ENCODE data around the gene RACK1. TPM values are rescaled to one million over a fixed set of nuclear protein-coding genes. Genes with fewer than 3 reads are reported as not detected.

RACK1 gene
- total and polyA plus RNA-seq, 2 of the 4 experiments (the other 2 are of a cell fraction) = 4,263 to 9,350 TPM

- 92% methylated on average over 15 of the region's 40 CpGs; no CpG with 5 or more reads in 1 of the 2 experiments for WGBS, 2 experiments (ENCODE audit: extremely low coverage in 2 of 2, insufficient read length in 1 of 2)
- POLR2A ChIA-PET (ENCODE audit: unreplicated experiment) = no interaction called here
- H3K9ac ChIP-seq (ENCODE audit: low read depth, low read length) = no peak overlapping the region
These were observed 37.6 kb upstream of the RACK1 start for GRCh38 chr5:181281077-181281983.

More at GRCh38 chr5:181281077-181281983, 37.6 kb upstream of the RACK1 start:
- intact Hi-C loops (cut with micrococcal nuclease) = no loop called here
- in situ Hi-C loops (cut with MboI; ENCODE audit: low sequenced_read_pairs) = no loop called here
- Histone ChIP-seq H2AFZ (replicated peaks; ENCODE audit: low read length, poor library complexity) (no peak overlapping the region), H4K5ac (ENCODE audit: low read depth, low read length) (no peak overlapping the region), H3K18ac (ENCODE audit: low read depth, low read length) (no peak overlapping the region), H3K4ac (ENCODE audit: low read depth, low read length) (no peak overlapping the region), H2BK120ac (ENCODE audit: low read depth, low read length) (no peak overlapping the region), H2BK5ac (ENCODE audit: low read depth, low read length, poor library complexity, severe bottlenecking) (no peak overlapping the region), H3K4me2 (ENCODE audit: low read depth, low read length) (no peak overlapping the region), H3K9me1 (ENCODE audit: insufficient read depth, low read length) (no peaks in the 10 kb centered on the region), H3K23ac (ENCODE audit: low read depth, low read length) (no peak overlapping the region), H3K56ac (ENCODE audit: extremely low read depth, insufficient read depth, low read length) (no peak overlapping the region), H3K36me3 (ENCODE audit: control insufficient read depth, insufficient read depth, low read length) (no peaks in the 10 kb centered on the region), H2AK9ac (replicated peaks; ENCODE audit: low read depth, low read length, poor library complexity) (no peak overlapping the region), H3K4me1 (ENCODE audit: control insufficient read depth, insufficient read depth, low read length) (no peaks in the 10 kb centered on the region), H4K20me1 (ENCODE audit: insufficient read depth, low read length) (no peaks in the 10 kb centered on the region), H3K79me1 (ENCODE audit: low read depth in 1 of 2, low read length in 2 of 2) (no peaks in the 10 kb centered on the region), H3K14ac (replicated peaks; ENCODE audit: low read depth, low read length) (no peak overlapping the region), H4K8ac (ENCODE audit: low read depth in 2 of 2, low read length in 2 of 2) (no peak overlapping the region), H3K9me3 (ENCODE audit: control insufficient read depth, insufficient read depth, low read length) (no peaks in the 10 kb centered on the region), H2AK5ac (ENCODE audit: low read depth, low read length) (no peak overlapping the region), H3K27ac (ENCODE audit: insufficient read depth, low read length) (no peak overlapping the region), H3K27me3 (ENCODE audit: control insufficient read depth, insufficient read depth, low read length) (no peaks in the 10 kb centered on the region), H3K4me3 (ENCODE audit: insufficient read depth, low read depth, low read length) (no peak overlapping the region), H2BK20ac (ENCODE audit: low read depth, low read length) (no peak overlapping the region), H2BK15ac (ENCODE audit: low read depth, low read length) (no peak overlapping the region), H4K91ac (ENCODE audit: insufficient read depth, low read depth, low read length) (no peak overlapping the region)
- no TSS peak for BruUV-seq (replicated peaks)
- DNase-seq = no peak
- dilution Hi-C loops (cut with HindIII; ENCODE audit: low sequenced_read_pairs, unreplicated experiment) = no loop called here
- CTCF ChIA-PET = no interaction called here
- no peak for ATAC-seq (ENCODE audit: low read depth)
- TF ChIP-seq RCOR1 (IDR thresholded peaks at IDR 0.05; ENCODE audit: insufficient replicate concordance, low read length) (no peak), POLR2A (IDR thresholded peaks at IDR 0.05; ENCODE audit: low read depth, low read length) (no peak), RFX5 (IDR thresholded peaks at IDR 0.05; ENCODE audit: low read depth, low read length) (no peak), MAFK (IDR thresholded peaks at IDR 0.05; ENCODE audit: low read depth, low read length) (no peak), MAZ (IDR thresholded peaks at IDR 0.05; ENCODE audit: borderline replicate concordance, low read depth, low read length) (no peak), BHLHE40 (IDR thresholded peaks at IDR 0.05; ENCODE audit: low read depth, low read length) (no peak), MXI1 (IDR thresholded peaks at IDR 0.05; ENCODE audit: borderline replicate concordance, low read depth, low read length) (no peak), CHD1 (IDR thresholded peaks at IDR 0.05; ENCODE audit: low read depth, low read length) (no peak), USF2 (IDR thresholded peaks at IDR 0.05; ENCODE audit: low read depth, low read length) (no peak), ELK1 (IDR thresholded peaks at IDR 0.05; ENCODE audit: borderline replicate concordance, low read depth, low read length) (no peak), SMC3 (IDR thresholded peaks at IDR 0.05; ENCODE audit: low read depth, low read length) (no peak), CTCF (conservative IDR thresholded peaks at IDR 0.05; ENCODE audit: low read depth, low read length) (no peak), NFE2L2 (IDR thresholded peaks at IDR 0.05; ENCODE audit: low read depth, low read length) (no peak), RAD21 (IDR thresholded peaks at IDR 0.05; ENCODE audit: low read length) (no peak)
